ENCODE results near the gene PCDHGA12.
"Not testable (repeated sequence)": the region's sequence is repeated elsewhere in the genome, so short reads cannot be mapped to it uniquely, and the experiment has no call there.

Gene PCDHGA12

GRCh38 chr5:141409598-141410306 lies 20.6 kb upstream of the PCDHGA12 start:
- DNase-seq: no peak

GRCh38 chr5:141411575-141411974 lies 18.7 kb upstream of the PCDHGA12 start:
- DNase-seq: no peak

DNA sequence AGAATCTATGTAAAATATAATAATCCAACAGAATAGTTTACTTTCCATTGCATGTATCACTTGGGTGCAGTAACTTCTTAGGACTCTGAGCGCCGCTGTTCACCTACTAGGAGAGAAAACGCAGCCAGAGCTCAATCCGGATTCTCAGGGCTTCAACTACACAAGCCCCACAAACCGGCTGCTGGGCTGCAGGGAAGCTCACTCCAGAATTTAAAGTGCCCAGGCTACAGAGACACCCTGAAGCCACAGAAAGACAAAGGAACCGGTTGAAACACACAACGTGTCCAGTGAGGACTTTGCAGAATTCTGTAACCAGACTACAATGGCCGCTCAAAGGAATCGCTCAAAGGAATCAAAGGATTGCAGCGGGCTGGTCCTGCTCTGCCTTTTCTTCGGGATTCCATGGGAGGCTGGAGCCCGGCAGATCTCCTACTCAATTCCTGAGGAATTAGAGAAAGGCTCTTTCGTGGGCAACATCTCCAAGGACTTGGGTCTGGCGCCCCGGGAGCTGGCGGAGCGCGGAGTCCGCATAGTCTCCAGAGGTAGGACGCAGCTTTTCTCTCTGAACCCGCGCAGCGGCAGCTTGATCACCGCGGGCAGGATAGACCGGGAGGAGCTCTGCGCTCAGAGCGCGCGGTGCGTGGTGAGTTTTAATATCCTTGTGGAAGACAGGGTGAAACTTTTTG lies 17.3 kb upstream of the PCDHGA12 start, which contains the start of gene PCDHGA10:
PCDHGA10 (plus strand) TSS at position 134 of the 686 bp plus-strand sequence; CDS start at position 323, 189 bp downstream.
- DNase-seq: peak; percentile 73

GRCh38 chr5:141413540-141414069 lies 16.7 kb upstream of the PCDHGA12 start:
- no peak for DNase-seq

GRCh38 chr5:141414548-141415274 lies 15.6 kb upstream of the PCDHGA12 start:
- not testable (repeated sequence) for DNase-seq

DNA sequence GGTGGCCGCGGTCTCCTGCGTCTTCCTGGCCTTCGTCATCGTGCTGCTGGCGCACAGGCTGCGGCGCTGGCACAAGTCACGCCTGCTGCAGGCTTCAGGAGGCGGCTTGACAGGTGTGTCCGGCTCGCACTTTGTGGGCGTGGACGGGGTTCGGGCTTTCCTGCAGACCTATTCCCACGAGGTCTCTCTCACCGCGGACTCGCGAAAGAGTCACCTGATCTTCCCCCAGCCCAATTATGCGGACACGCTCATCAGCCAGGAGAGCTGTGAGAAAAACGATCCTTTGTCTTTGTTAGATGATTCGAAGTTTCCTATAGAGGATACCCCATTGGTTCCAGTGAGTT lies 15.1 kb upstream of the PCDHGA12 start:
- DNase-seq: not testable (repeated sequence)

- peak; percentile 70 for DNase-seq
Observed at GRCh38 chr5:141417494-141418172, 12.7 kb upstream of the PCDHGA12 start, which contains the start of gene PCDHGB7. TSS of gene PCDHGB7 (plus strand) at chr5:141417677. CDS start at chr5:141417860, 183 bp downstream.

- DNase-seq: no peak
Observed at GRCh38 chr5:141419074-141419880, 11.0 kb upstream of the PCDHGA12 start.

DNA sequence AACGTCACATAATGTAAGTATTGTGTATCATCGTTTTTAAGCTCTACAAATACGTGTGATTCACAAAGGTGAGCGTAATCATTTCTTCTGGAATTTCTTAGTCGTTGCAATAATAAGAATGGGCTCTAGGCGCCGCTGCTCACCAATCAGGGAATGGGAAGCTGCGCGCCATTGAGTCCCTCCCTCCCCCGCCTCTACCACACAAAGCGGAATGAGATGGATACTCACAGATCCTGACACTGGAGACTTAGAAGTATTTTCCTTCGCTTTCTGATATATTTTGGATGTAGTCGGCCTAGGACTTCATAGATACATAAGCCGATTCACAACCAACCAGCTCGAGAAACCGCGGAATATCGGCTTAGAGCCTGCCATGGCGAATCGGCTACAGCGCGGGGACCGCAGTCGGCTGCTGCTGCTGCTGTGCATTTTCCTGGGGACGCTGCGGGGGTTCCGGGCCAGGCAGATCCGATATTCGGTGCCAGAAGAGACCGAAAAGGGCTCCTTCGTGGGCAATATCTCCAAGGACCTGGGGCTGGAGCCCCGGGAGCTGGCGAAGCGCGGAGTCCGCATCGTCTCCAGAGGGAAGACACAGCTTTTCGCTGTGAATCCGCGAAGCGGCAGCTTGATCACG lies 9.3 kb upstream of the PCDHGA12 start, which contains the start of gene PCDHGA11:
PCDHGA11 (plus strand) TSS at position 197 of the 634 bp plus-strand sequence; CDS start at position 374, 177 bp downstream.
- DNase-seq: peak; percentile 13

DNA sequence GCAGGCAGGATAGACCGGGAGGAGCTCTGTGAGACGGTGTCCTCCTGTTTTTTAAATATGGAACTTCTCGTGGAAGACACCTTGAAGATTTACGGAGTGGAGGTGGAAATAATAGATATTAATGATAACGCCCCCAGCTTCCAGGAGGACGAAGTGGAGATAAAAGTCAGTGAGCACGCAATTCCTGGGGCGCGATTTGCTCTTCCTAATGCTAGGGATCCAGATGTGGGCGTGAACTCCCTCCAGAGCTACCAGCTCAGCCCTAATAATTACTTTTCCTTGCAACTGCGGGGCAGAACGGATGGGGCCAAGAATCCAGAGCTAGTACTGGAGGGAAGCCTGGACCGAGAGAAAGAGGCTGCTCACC lies 8.8 kb upstream of the PCDHGA12 start:
- no peak for DNase-seq

DNA sequence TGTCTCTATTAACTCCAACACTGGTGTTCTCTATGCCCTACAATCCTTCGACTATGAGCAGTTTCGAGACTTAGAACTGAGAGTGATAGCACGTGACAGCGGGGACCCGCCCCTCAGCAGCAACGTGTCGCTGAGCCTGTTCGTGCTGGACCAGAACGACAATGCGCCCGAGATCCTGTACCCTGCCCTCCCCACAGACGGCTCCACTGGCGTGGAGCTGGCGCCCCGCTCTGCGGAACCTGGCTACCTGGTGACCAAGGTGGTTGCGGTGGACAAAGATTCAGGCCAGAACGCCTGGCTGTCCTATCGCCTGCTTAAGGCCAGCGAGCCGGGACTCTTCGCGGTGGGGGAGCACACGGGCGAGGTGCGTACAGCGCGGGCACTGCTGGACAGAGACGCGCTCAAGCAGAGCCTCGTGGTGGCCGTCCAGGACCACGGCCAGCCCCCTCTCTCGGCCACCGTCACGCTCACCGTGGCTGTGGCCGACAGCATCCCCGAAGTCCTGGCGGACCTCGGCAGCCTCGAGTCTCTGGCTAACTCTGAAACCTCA lies 7.5 kb upstream of the PCDHGA12 start:
- no peak for DNase-seq

DNA sequence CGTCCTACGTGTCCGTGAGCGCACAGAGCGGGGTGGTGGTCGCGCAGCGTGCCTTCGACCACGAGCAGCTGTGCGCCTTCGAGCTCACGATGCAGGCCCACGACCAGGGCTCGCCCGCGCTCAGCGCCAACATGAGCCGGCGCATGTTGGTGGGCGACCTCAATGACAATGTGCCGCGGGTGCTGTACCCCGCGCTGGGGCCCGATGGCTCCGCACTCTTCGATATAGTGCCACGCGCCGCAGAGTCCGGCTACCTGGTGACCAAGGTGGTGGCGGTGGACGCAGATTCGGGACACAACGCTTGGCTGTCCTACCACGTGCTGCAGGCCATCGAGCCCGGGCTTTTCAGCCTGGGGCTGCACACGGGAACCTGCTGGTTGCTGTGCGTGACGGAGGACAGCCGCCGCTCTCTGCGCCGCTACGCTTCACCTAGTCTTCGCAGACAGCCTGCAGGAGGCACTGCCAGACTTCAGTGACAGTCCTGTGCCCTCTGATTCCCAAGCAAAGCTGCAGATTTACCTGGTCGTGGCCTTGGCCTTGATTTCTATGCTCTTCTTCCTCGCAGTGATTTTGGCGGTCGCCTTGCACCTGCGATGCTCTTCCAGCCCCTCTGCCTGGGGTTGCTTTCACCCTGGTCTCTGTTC lies 2.4 kb upstream of the PCDHGA12 start:
- no peak for DNase-seq

- no peak for DNase-seq
Observed at GRCh38 chr5:141431286-141431685, 979 bp downstream of the PCDHGA12 start.

GRCh38 chr5:141432308-141432707 lies 2.0 kb downstream of the PCDHGA12 start:
- DNase-seq: not testable (repeated sequence)

DNA sequence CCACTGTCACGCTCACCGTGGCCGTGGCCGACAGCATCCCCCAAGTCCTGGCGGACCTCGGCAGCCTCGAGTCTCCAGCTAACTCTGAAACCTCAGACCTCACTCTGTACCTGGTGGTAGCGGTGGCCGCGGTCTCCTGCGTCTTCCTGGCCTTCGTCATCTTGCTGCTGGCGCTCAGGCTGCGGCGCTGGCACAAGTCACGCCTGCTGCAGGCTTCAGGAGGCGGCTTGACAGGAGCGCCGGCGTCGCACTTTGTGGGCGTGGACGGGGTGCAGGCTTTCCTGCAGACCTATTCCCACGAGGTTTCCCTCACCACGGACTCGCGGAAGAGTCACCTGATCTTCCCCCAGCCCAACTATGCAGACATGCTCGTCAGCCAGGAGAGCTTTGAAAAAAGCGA lies 2.4 kb downstream of the PCDHGA12 start:
- not testable (repeated sequence) for DNase-seq

GRCh38 chr5:141434006-141434405 lies 3.7 kb downstream of the PCDHGA12 start:
- peak; percentile 24 for DNase-seq

DNA sequence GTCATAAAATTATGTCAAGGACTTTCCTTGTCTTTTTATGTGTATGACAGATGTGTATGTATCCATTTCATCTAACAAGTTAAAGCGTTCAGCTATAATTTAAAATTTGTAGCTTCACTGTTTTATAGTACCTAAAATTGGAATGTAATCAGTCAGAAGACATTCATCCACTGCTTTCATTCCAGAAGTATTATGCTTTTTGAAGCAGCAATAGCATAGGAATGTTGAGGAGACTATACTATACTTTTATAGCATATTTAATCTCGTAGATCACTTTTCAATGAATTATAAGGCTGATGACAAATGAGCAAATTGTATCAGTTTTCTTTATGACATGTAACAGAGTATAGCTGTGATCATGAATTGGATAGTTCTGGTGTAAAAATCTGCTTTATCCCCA lies 6.9 kb downstream of the PCDHGA12 start:
- peak; percentile 39 for DNase-seq

- DNase-seq: no peak
Observed at GRCh38 chr5:141439411-141440141, 9.3 kb downstream of the PCDHGA12 start.

GRCh38 chr5:141440341-141440740 lies 10.0 kb downstream of the PCDHGA12 start:
- no peak for DNase-seq

Data from HCEC 1CT (cell line).